ENCODE results near the gene BTBD7. TPM values are rescaled to one million over a fixed set of nuclear protein-coding genes. Genes with fewer than 3 reads are reported as not detected.
"Not testable (repeated sequence)": the region's sequence is repeated elsewhere in the genome, so short reads cannot be mapped to it uniquely, and the experiment has no call there.

Gene BTBD7
- 10 to 100 TPM; 20.5 to 34.0 (median 25.7) TPM for total RNA-seq

GRCh38 chr14:93332853-93333630, at the start of gene BTBD7:
BTBD7 (minus strand) TSS chr14:93333036; CDS start chr14:93296051, 36,985 bp downstream.
- no peak for TF ChIP-seq CTCF (IDR thresholded peaks at IDR 0.05)
- peak; percentile 99 for ATAC-seq (ENCODE audit: low FRiP score)
- DNase-seq (ENCODE audit: low spot score) = peak; percentile 89

GRCh38 chr14:93381644-93382043, 48.8 kb upstream of the BTBD7 start:
- TF ChIP-seq CTCF (IDR thresholded peaks at IDR 0.05) = no peak
- no peak for ATAC-seq (ENCODE audit: low FRiP score)
- DNase-seq (ENCODE audit: low spot score) = no peak

- ATAC-seq (ENCODE audit: low FRiP score) (no peak), DNase-seq (ENCODE audit: low spot score) (no peak)
- no peak for TF ChIP-seq CTCF (IDR thresholded peaks at IDR 0.05)
Observed at GRCh38 chr14:93379831-93380230, 47.0 kb upstream of the BTBD7 start.

- ATAC-seq (ENCODE audit: low FRiP score) = no peak
- DNase-seq (ENCODE audit: low spot score) = no peak
- TF ChIP-seq CTCF (IDR thresholded peaks at IDR 0.05) = no peak
Observed at GRCh38 chr14:93375673-93376156, 42.9 kb upstream of the BTBD7 start.

- TF ChIP-seq CTCF (IDR thresholded peaks at IDR 0.05) = no peak
- DNase-seq (ENCODE audit: low spot score) = no peak
- no peak for ATAC-seq (ENCODE audit: low FRiP score)
Observed at GRCh38 chr14:93369713-93370266, 37.0 kb upstream of the BTBD7 start.

GRCh38 chr14:93368996-93369712, 36.3 kb upstream of the BTBD7 start:
- ATAC-seq (ENCODE audit: low FRiP score) = no peak
- TF ChIP-seq CTCF (IDR thresholded peaks at IDR 0.05) = no peak
- no peak for DNase-seq (ENCODE audit: low spot score)

- not testable (repeated sequence) for ATAC-seq (ENCODE audit: low FRiP score); DNase-seq (ENCODE audit: low spot score)
Observed at GRCh38 chr14:93354873-93355272, 22.0 kb upstream of the BTBD7 start.

All from omental fat pad (tissue), 4 donors.